GM18505 (cell line): ENCODE results near the gene EIF4EBP2.

Experiments
- ATAC-seq: cut with Tn5 transposase; IDR thresholded peaks from one replicate; pipeline ENCODE4 v1.9.1; 2021; ENCODE audit not compliant: unreplicated experiment
- POLR2A ChIP-seq: IDR thresholded peaks from 4 replicates; pipeline ENCODE4 v1.6.1; 2011; ENCODE audit warnings: borderline replicate concordance; ENCODE audit not compliant: insufficient read depth, insufficient read length; ENCODE audit errors: extremely low read depth

The EIF4EBP2 gene

DNA sequence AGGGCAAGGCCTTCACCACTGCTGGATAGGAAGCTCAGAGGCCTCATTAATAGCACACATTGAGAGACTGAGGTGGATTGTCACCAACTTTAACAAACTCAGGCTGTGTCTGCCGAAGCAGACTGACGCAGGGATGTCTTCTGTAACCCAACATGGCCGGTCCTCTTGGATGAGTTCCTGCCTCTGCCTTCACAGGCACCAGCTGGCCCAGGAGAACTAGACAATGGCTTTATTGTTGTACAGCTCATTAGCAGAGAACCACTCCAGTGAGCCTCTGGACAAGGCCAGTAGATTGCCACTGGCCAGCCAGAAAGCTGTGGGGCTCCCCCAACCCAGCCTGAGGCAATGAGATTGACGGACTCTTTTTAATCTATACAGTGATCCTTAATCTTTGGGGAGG, 28.2 kb downstream of the EIF4EBP2 start:
- ATAC-seq = no peak

DNA sequence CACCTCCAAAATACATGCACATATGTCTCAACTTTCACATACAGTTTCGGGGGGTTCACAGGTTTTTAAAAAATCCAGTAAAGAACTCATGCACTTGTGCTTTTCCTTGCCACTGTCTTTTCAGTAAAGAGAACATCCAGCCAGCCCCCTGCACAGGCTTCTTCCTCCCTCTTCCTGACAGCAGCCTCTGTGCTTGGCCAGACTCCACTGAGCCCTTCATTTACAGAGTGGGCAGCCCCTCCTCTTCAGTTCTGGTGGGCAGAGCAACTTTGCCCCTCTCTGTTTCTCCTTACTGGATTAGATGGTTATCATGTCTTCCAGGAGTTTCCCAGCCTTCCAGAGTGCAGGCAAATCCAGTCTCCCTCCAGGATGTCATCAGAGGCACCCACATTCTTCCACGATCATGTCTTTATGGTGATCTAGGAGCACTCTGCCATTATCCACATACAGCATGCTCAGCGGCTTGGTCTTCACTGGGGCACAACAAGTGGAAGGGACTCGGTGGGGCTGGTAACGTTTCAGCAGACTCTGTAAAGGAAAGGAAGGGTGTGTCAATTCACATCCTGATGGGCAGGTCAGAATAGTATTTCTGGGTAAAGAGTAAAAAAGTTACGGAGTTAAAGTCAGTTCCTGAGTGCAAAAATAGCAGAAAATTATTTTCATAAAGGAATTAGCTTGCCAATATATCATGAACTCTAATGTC, 28.8 kb downstream of the EIF4EBP2 start:
- no peak for ATAC-seq
- no peak for TF ChIP-seq POLR2A

More for the DNA sequence above, 28.2 kb downstream of the EIF4EBP2 start:
- no peak for TF ChIP-seq POLR2A

DNA sequence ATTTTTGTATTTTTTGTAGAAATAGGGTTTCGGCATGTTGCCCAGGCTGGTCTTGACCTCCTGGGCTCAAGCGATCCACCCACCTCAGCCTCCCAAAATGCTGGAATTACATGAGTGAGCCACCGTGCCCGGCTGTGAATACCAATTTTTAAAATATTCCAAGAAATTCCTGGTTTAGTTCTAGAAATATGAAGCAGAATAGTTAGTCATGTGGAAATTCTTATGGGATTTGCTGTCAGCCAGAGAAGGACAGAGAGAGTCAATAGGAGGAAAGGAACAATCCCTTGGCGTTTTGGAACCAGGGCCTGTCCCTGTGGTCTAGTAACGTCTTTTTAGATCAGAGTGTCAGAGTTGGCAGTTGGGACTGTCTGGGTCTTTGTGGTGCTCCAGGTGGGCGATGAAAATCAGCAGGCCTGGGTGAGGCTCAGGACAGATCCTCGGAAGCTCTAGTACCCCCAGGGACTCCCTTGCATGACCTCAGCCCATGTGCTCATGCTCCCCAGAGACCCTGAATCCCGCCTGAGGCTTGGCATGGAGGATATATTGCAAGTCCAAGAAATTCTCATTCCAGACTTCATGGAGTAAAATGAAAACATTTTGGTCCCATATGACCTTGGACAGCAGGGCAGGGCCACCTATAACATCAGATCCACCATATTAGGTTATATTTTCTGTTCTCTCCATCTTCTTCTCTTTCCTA, 29.8 kb downstream of the EIF4EBP2 start:
- no peak for ATAC-seq
- TF ChIP-seq POLR2A = no peak

DNA sequence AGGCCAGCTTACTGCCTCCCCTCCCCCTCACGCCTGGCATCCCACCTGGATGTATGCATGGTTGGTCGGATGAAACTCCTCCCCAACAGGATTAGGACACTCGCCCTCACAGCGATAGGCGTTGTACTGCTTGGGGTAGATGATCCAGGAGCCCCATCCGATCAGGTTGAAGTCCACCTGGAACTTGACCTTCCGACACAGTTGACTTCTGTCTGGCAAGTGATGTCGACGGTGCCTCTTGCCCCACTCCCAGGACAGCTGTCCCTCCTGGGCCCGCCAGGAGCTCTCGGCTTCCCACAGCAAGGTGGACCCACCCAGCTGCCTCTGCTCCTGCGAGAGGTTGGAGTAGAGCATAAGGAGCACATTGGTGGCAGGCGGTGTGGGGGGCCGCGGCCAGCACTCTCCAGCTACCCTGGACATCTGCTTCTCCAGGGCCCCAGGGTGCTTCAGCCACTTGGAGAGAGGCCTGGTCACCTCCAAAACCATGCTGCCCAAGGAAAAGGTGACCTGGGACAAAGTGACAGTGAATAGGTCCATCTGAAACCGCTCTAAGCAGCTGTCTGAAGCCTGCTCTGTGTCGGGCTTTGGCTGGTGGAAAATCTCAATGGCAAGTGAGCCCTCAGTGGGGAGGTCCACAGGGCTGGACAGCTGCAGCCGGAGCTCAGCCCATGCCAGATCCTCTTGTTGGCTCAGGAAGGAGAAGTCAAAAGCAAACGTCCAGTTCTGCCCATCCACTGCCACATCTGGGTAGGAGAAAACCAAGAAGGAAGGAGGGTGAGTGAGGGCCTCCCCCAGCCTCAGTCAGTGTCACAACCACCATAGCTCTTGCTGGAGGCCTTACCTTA, 31.5 kb downstream of the EIF4EBP2 start:
- TF ChIP-seq POLR2A = no peak
- no peak for ATAC-seq

DNA sequence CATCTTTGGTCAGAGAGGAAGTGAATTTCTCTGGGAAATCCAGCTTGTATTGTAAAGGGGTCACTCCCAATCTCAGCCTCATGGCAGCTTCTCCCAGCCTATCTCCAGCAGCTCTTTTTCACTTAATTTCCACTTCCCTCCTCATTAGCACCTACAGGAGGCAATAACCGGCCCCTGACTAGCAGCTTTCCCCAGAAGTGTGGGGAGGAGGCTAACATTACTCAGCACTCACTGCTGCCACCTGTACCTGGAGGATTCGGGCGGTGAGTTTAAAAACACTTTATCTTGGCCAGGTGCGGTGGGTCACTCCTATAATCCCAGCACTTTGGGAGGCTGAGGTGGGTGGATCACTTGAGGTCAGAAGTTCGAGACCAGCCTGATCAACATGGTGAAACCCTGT, 33.8 kb downstream of the EIF4EBP2 start:
- no peak for ATAC-seq
- no peak for TF ChIP-seq POLR2A

DNA sequence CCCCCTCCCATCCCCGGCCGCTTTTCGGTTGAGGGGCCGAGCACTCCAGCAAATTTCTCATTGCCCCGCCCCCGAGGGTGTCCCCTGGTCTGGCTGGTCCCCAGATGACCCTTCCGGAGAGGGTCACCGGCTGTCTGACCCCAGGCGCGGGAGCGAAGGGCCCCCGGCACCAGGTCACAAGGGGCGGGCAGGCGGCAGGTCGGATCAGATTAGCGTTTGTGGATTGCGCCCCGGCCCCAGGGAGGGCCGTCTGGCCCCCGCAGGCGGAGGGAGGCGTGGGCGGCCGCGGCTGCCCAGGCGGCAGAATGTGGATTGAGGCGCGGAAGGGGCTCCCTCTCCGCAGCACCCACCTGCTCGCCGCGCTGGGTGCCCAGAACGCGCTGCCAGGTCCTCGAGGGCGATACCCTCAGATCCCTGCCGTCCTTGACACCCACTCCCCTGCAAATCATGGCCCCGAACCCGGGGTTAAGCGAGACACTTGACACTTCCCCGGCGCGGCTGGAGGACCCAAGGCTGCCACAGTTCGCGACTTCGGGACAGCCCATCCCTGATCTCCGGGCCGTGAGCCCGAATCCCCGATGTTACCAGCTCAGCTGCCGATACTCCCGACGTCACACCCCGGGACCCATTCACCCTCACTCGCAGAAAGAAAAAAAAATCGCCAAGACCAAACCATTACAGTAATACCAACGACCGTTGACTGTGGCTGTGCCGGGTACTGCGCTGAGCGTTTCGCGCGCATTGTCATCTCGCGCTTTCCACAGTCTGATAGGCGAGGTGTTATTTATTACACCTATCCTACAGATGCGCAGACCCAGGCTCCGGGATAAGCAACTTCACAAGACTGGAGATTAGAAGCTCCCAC, 36.6 kb downstream of the EIF4EBP2 start:
- no peak for ATAC-seq
- no peak for TF ChIP-seq POLR2A

DNA sequence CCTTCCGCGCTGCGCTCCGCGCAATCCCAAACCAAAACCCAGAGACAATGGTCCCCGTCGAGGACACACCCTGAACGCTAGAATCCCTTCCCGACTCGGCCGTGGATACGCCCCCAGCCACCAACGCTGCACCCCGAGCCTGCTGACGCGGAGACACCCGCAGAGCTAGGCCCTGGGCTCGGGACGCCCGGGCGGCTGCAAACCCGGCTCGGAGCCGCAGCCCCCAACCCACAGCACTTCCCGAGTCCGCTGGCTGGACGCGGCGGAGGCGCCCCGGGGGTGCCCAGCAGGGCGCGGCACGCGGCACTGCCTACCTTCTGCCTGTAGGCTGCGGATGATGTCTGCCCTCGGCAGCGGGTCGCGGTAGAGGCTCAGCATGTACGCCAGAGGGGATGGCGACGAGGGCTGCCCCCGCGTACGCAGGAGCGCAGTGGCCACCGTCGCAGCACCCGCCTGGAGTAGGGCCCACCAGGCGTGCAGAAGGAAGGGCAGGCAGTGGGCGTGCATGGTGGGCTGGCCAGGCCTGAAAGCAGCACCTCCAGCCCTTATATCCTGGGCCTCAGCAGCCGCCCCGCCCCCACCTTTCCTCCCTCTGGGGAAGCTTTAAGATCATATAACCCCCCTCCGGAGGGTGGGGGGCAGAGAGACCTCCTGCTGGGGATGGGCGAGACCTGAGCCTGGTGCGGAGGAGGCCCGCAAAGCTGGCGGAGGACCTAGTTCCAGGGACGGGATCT, 37.4 kb downstream of the EIF4EBP2 start, which contains the start of gene NODAL:
NODAL (minus strand) TSS at position 521 of the 734 bp plus-strand sequence; CDS start at position 507, 14 bp downstream.
- no peak for TF ChIP-seq POLR2A
- ATAC-seq = no peak

DNA sequence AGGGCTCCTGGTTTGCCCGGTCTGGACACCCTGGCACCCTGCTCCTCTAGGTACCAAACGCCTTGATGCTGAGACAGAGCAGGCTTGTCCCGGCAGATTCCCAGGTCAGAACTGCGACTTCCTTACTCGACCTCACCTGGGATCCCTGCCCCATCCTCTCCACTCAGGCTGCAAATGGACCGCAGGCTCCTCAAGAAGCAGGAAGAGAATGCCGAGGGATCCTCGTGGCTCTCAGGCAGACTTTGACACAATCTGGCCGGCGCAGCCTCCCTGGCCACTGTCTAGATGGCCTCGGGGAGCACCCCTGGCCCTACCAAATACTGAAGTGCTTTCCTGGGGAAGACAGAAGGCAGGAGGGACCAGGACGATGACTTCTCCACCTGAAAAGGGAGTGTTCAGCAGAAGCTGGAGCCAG, 38.0 kb downstream of the EIF4EBP2 start:
- no peak for TF ChIP-seq POLR2A
- no peak for ATAC-seq

DNA sequence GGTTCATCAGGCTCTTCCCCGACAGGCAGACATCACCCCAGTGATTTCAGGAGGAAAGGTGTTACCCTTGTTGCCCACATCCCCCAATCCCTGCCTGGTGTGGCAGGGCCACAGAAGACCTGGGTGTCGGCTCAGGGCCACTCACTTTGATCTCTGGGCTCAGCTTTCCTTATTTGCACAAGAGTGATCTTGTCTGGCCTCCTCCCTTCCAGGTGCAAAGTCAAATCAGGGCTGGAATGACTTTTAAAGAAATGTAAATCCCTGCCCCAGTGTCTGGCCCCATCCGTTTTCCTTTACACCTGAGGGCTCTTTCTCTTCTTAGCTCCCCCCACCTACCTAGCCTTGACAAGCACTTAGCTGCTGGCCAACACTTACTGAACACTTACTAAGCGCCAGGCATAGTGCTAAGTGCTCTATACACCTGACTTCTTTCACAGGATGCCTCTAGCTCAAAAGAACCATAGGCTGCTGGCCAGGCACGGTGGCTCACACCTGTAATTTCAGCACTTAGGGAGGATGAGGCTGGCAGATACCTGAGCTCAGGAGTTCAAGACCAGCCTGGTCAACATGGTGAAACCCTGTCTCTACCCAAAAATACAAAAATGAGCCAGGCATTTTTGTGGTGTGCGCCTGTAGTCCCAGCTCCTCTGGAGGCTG, 38.5 kb downstream of the EIF4EBP2 start:
- ATAC-seq = no peak
- TF ChIP-seq POLR2A = no peak

DNA sequence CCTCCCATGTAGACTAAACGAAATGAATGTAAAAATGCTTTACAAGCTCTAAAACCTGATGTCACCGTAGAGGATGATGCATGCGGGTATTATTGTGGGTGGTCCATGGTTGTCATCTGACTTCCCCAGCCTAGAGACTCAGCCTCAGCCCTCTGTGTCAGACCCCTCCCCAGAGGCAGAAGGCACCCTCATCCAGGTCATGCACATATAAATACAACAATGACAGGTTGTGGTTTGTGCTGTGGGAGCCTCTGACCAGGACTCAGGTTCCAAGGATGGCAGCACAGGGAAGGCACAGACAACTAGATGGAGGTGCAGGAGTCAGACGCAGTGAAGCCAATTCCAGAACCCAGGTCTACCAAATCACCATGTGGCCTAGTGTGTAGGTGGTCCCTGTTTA, 40.8 kb downstream of the EIF4EBP2 start:
- no peak for TF ChIP-seq POLR2A
- no peak for ATAC-seq
